HEK293 (cell line): ENCODE data around the gene COA1.
"Not testable (repeated sequence)": the region's sequence is repeated elsewhere in the genome, so short reads cannot be mapped to it uniquely, and the experiment has no call there.

ENCODE experiments used
- ATF2 ChIP-seq: fragments of 450-650 bp; formaldehyde crosslinking; IDR thresholded peaks from 2 replicates; pipeline ENCODE4 v1.5.1; 2016; ENCODE audit warnings: missing biosample characterization, missing genetic modification characterization, low read depth
- BCL11B ChIP-seq: fragments of 450-650 bp; formaldehyde crosslinking; IDR thresholded peaks from 2 replicates; pipeline ENCODE4 v1.5.1; 2016; ENCODE audit warnings: low read depth, missing biosample characterization, missing genetic modification characterization
- CTCF ChIP-seq: fragments of 450-650 bp; formaldehyde crosslinking; IDR thresholded peaks from 2 replicates; pipeline ENCODE4 v1.5.1; 2016; ENCODE audit warnings: missing biosample characterization, missing genetic modification characterization
- GLI2 ChIP-seq: fragments of 450-650 bp; formaldehyde crosslinking; IDR thresholded peaks from 2 replicates; pipeline ENCODE4; 2017; ENCODE audit warnings: missing biosample characterization, missing genetic modification characterization, low read depth, borderline replicate concordance
- YY1 ChIP-seq: fragments of 450-650 bp; formaldehyde crosslinking; IDR thresholded peaks from 2 replicates; pipeline ENCODE4 v1.5.1; 2018; ENCODE audit warnings: missing biosample characterization, missing genetic modification characterization
- ZNF747 ChIP-seq: fragments of 450-650 bp; formaldehyde crosslinking; IDR thresholded peaks from 2 replicates; pipeline ENCODE4 v1.5.1; 2016; ENCODE audit warnings: missing biosample characterization, missing genetic modification characterization

- TF ChIP-seq YY1 (tag by site-specific recombination); BCL11B; ZNF747 (tag by site-specific recombination); GLI2 (tag by site-specific recombination); CTCF (tag by site-specific recombination); ATF2: not testable (repeated sequence)
Measured at GRCh38 chr7:43687866-43688265, 41.5 kb downstream of the COA1 start.
